Non-pigmented ciliary epithelial cell (primary cell): ENCODE measurements around the gene CDYL2.
"Not testable (repeated sequence)": the region's sequence is repeated elsewhere in the genome, so short reads cannot be mapped to it uniquely, and the experiment has no call there.

Experiments used
- DNase-seq: peaks from one replicate; pipeline ENCODE4 v3.0.0-alpha.2; 2010; ENCODE audit warnings: low read depth

Gene CDYL2

DNA sequence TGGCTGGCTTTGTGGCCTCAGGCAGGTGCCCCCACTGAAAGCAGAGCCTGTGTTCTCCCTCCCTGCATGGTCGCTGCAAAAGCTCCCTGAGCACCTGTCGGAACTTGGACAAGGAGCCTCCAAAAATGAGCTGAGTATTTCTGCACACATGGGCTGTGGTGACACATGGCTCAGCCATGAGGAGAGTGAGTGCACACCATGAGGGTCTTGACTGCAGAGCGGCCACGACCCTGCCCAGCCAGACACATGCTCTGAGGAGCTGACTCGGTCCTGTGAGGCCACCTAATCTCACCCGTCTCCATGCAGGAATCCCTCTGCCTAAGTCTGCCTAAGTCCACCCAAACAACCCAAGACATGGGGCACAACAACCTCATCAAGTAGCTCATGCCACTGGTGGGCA lies 134.7 kb downstream of the CDYL2 start:
- no peak for DNase-seq

- DNase-seq, result no peak
These were observed 136.5 kb downstream of the CDYL2 start for GRCh38 chr16:80667925-80668324.

DNA sequence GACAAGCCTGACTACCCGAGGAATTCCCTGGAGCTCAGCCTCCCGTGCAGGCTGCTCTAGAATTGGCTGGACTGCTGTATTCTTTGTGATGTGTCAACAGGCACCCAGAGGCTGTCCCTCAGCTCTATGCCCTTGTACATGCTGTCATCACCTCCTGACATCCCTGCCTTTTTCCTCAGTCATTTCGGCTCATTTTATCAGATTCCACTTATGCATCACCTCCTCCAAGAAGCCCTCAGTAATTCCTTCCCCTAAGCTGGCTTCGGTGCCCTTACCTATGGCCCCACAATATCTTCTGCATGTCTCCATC lies 137.2 kb downstream of the CDYL2 start:
- DNase-seq, result no peak

- no peak for DNase-seq
These were observed 137.8 kb downstream of the CDYL2 start for GRCh38 chr16:80666378-80667250.

DNA sequence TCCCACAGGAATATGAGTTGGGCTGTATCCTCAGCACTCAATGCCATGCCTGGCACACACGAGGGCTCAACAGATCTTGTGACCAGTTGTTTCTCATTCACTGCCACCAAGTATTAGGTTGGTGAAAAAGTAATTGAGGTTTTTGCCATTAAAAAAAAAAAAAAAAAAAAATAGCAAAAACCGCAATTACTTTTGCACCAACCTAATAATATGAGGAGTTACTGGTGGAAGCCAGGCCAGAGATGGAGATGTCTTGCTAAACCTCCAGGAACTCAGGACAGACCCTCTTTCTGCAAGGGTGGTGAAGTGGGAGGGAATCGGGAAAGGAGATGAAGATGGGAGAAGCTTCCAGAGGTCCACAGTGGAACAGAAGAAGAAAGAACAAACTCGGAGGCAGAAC lies 139.0 kb downstream of the CDYL2 start:
- no peak for DNase-seq

DNA sequence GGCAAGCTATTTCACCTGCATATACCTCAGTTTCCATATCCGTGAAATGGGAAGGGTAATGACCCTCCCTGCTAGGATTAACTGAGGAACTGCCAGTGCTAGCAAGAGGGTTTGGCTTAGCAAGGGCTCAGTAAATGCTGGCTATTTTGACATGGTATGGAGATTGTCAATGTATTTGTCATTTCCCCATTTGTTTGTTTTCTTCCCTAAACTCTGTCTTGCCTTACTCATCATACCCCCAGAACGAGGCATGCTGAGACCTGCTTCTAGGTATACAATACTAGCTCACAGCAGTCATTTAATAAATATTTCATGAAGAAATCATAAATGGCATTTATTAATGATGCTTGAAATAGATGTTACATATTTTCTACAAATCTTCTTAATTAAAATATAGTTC lies 139.6 kb downstream of the CDYL2 start:
- no peak for DNase-seq

GRCh38 chr16:80664226-80664625 lies 140.2 kb downstream of the CDYL2 start:
- DNase-seq, result no peak

- DNase-seq, result no peak
These were observed 141.3 kb downstream of the CDYL2 start for GRCh38 chr16:80663078-80663477.

GRCh38 chr16:80659865-80660264 lies 144.5 kb downstream of the CDYL2 start:
- no peak for DNase-seq

GRCh38 chr16:80656711-80657150 lies 147.7 kb downstream of the CDYL2 start:
- no peak for DNase-seq

DNA sequence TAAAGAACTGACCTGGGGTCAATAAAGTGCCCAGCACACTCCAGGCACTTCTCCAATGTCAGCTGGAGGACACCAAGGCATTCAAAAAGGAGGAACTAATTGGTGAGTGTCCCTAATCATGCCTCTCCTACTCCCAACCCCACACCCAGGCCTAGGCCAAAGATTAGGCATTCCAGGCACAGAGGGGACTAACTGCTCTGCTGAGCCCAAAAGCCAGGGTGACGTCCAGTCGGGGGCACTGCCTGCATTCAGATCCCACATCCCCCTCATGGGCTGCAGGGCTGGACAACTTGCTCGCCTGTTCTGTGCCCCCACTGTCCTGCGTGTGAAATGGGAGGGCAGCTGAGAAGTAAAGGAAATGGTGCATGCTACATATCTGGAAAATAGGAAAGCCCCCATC lies 148.2 kb downstream of the CDYL2 start:
- DNase-seq, result no peak

DNA sequence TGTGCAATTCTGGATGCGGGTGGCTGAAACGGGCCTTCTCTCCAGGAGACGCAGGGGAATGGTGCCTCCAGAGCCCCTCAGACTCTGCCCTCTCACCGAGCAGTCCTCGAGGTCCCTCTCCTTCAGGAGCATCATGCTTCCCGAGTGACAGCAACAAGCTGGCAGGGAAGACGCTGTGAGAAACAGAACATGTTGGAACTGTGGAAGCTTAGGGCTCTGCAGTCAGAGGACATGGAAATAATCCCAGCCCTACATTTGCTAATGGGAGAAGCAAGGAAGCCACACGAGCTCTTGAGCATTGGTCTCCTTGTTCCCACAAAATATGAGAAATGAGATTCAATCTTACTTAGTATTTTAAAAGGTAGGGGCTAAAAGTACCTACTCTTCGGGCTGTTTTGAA lies 148.6 kb downstream of the CDYL2 start:
- DNase-seq, result no peak

DNA sequence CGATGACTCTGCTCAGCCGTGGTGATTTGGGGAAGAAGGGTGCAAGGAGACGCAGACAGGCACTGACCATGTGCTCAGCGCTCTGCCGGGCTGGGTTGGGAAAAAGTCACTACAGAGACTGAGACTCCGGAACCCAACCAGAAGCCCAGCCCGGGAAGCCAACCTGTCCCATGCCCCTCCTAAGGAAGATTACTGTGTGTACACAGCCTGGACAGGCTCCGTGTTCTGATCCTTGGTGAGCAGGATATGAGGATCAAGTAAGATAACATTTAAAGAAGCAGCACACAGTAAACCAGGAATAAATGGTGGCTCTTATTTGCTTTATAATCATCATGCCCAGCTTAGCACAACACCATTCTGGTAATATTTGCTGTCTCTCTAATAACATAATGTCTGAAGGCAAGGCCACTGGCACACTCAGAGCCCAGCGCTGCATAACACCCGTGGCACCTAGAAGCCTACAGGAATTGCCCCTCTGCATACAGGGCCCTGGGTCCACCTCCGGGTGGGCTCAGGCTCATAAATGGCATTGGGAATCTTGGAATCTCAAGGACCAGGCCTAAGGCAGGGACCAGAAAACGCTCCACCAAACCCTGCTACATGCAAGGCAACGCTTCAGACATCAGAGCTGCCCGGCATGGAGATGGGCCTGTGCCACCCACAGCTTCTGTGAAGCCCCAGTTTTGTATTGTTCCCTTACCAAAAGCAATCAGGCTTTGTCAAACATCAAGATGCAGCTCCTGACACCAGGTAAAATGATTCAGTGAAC lies 150.1 kb downstream of the CDYL2 start:
- DNase-seq, result no peak

- no peak for DNase-seq
These were observed 152.0 kb downstream of the CDYL2 start for GRCh38 chr16:80652441-80652840.

DNA sequence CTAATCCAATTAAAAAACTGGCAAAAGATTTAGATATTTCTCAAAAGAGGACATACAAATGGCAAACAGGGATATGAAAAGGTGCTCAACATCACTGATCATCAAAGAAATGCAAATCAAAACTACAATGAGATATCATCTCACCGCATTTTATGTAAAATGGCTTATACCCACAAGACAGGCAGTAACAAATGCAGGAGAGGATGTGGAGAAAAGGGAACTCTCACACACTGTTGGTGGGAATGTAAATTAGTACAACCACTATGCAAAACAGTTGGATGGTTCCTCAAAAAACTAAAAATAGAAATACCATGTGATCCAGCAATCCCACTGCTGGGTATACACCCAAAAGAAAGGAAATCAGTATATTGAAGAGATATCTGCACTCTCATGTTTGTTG lies 154.1 kb downstream of the CDYL2 start:
- DNase-seq, result not testable (repeated sequence)

- no peak for DNase-seq
These were observed 164.1 kb downstream of the CDYL2 start for GRCh38 chr16:80640316-80640715.

DNA sequence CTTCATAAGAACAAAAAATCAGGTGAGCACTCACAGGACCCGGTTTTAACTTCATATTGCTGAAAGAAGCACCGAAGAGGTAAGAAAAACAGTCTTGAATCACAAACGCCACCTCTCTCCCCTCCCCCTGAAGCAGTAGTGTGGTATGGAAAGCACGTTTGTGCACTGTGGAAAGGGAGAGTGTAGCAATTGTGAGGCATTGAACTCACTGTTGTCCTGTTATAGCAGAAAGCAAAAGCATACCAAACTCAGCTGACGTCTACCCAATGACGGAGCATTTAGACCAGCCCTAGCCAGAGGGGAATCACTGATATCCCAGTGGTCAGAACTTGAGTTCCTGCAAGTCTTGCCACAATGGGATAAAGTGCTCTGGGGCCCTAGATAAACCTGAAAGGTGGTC lies 164.8 kb downstream of the CDYL2 start:
- DNase-seq, result no peak

DNA sequence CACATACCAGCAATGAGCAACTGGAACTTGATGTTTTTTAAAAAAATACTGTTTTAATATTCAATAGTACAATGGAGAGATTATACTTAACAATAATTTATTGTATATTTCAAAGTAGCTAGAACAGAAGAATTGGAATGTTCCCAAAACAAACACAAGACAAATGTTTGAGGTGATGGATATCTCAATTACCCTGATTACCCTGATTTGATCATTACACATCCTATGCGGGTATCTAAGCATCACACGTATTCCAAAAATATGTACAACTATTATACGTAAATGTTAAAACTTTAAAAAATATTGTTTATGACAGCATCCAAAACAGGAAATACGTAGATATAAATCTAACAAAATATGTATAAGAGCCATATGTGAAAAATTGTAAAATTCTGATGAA lies 166.8 kb downstream of the CDYL2 start:
- DNase-seq, result no peak

DNA sequence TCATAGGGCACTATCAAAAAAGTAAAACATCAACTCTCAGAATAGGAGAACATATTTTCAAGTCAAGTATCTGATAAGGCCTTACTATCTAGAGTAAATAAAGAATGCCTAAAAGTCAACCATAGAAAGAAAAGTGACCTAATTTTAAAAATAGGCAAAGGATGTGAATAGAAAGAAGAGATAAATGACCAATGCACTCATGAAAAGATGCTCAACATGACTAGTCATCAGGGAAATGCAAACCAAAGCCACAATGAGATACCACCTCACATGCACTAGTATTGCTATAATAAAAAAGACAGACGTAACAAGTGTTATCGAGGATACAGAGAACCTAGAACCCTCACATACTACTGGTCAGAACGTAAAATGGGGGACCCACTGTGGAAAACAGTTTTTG lies 172.8 kb downstream of the CDYL2 start:
- DNase-seq, result no peak

- DNase-seq, result no peak
These were observed 176.1 kb downstream of the CDYL2 start for GRCh38 chr16:80628254-80628653.

DNA sequence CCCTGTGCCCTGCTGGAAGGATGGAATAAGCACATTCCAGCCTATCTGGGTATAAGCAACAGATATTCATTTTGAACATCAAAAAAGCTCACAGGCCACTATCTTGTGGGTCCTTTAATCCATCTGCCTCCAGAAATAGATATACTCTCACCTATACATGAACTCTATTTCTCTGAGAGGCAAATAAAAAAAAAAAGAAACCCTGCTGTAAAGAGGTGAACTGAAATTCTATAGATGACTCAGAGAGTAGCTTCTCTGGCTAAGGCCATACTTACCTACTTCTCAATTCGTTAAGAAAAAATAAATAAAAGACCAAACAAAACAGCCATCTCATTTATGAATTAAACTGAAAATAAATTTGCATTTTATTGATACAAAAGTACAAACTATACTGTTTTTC lies 177.3 kb downstream of the CDYL2 start:
- DNase-seq, result no peak

DNA sequence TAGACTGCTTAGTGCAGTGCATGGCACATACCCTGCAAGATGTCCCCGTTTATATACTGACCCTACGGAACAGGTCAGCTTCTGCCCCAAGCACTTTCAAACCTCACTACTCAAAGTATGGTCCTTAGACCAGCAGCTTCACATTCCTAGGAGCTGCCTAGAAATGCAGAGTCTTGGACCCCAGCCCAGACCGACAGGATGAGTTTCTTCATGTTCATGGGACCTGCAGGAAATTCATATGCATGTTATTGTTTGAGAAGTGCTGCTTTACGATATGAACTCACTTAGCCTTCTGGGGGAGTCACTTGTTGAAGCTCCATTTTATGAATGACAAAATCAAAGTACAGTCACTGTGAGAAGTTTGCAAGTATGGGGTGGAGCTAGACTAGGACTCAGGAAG lies 181.0 kb downstream of the CDYL2 start:
- DNase-seq, result no peak

- DNase-seq, result no peak
These were observed 182.4 kb downstream of the CDYL2 start for GRCh38 chr16:80622007-80622406.
